DND-41 (cell line): ENCODE results near the gene ZNF488.

Source experiments
- ATAC-seq: fragments of 200-7000 bp; cut with Tn5 transposase; 3 replicates; pipeline ENCODE4 v1.9.1; 2021; ENCODE audit warnings: low read depth; ENCODE audit not compliant: insufficient read depth
- DNase-seq: peaks from one replicate; pipeline ENCODE4 v3.0.0-alpha.2; 2020
- H2AFZ ChIP-seq: 2 replicates; pipeline ENCODE4 v1.6.0; 2012; ENCODE audit warnings: low read depth, low read length
- H3K27ac ChIP-seq: 2 replicates; pipeline ENCODE4 v1.5.1; 2012; ENCODE audit warnings: low read length, inconsistent platforms
- H3K27me3 ChIP-seq: fragments of 200-600 bp; sonication (generic); 2 replicates; pipeline ENCODE4 v1.6.0; 2012; ENCODE audit warnings: low read length, mild to moderate bottlenecking, inconsistent platforms; ENCODE audit not compliant: insufficient read depth, poor library complexity
- H3K36me3 ChIP-seq: 2 replicates; pipeline ENCODE4 v1.5.1; 2012; ENCODE audit warnings: low read length, inconsistent platforms; ENCODE audit not compliant: insufficient read depth
- H3K4me1 ChIP-seq: 2 replicates; pipeline ENCODE4 v1.5.1; 2012; ENCODE audit warnings: mild to moderate bottlenecking, low read length; ENCODE audit not compliant: insufficient read depth
- H3K4me2 ChIP-seq: 2 replicates; pipeline ENCODE4 v1.6.0; 2012; ENCODE audit warnings: mild to moderate bottlenecking, moderate library complexity, low read length, inconsistent platforms; ENCODE audit not compliant: insufficient read depth
- H3K4me3 ChIP-seq, 2 experiments: fragments of 200-600 bp in 1 of 2; shearing (Covaris generic) in 1 of 2; 2 replicates each; pipeline ENCODE4 v1.5.1; 2012 to 2016; ENCODE audit warnings: inconsistent platforms in 2 of 2, low read length in 2 of 2, mild to moderate bottlenecking in 2 of 2, low read depth in 1 of 2, moderate library complexity in 1 of 2
- H3K79me2 ChIP-seq: 2 replicates; pipeline ENCODE4 v1.6.0; 2012; ENCODE audit warnings: low read length, inconsistent platforms; ENCODE audit not compliant: insufficient read depth
- H3K9ac ChIP-seq: 2 replicates; pipeline ENCODE4 v1.6.0; 2012; ENCODE audit warnings: low read depth, mild to moderate bottlenecking, inconsistent platforms, low read length, moderate library complexity
- H3K9me3 ChIP-seq: 2 replicates; pipeline ENCODE4 v1.5.1; 2012; ENCODE audit warnings: low read length, moderate library complexity, mild to moderate bottlenecking, inconsistent platforms; ENCODE audit not compliant: insufficient read depth, severe bottlenecking
- H4K20me1 ChIP-seq: 2 replicates; pipeline ENCODE4 v1.6.0; 2012; ENCODE audit warnings: low read length; ENCODE audit not compliant: insufficient read depth
- CTCF ChIP-seq: IDR thresholded peaks from 2 replicates; pipeline ENCODE4 v1.5.1; 2012; ENCODE audit warnings: borderline replicate concordance, low read length, moderate library complexity, mild to moderate bottlenecking; ENCODE audit not compliant: poor library complexity, severe bottlenecking; ENCODE audit errors: extremely low read depth
- EZH2 ChIP-seq: IDR thresholded peaks from 3 replicates; pipeline ENCODE4 v1.6.1; 2012; ENCODE audit warnings: borderline replicate concordance, low read depth, mild to moderate bottlenecking, moderate library complexity, low read length, inconsistent platforms; ENCODE audit not compliant: severe bottlenecking

The ZNF488 gene

DNA sequence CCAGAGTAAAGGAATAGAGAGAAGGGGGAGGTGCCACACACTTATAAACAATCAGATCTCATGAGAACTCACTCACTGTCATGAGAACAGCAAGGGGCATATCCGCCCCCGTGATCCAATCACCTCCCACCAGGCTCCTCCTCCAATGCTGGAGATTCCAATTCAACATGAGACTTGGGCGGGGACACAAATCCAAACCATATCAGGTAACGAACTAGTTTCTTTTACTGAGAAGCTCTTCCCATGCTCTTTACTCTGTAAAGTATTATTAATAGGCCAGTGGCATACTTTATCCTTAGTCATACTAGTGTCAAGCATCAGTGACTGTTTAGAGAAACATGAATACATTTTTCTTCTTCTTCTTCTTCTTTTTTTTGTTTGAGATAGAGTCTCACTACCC, 39.4 kb upstream of the ZNF488 start:
- no peaks in the 10 kb centered on the region for H3K27me3 ChIP-seq

GRCh38 chr10:47421057-47421952, 37.2 kb upstream of the ZNF488 start:
- no peak for TF ChIP-seq EZH2
- TF ChIP-seq CTCF: no peak
- Histone ChIP-seq H3K4me1 (no peaks in the 10 kb centered on the region), H3K27me3 (no peaks in the 10 kb centered on the region), H4K20me1 (no peaks in the 10 kb centered on the region), H3K27ac (no peak overlapping the region), H3K36me3 (no peaks in the 10 kb centered on the region), H3K4me2 (no peak overlapping the region), H3K9me3 (no peaks in the 10 kb centered on the region), H2AFZ (no peak overlapping the region), H3K4me3 (no peak overlapping the region), H3K9ac (no peak overlapping the region), H3K79me2 (no peaks in the 10 kb centered on the region)
- ATAC-seq (no peak), DNase-seq (no peak)

More for the DNA sequence above, 39.4 kb upstream of the ZNF488 start:
- no peaks in the 10 kb centered on the region for H4K20me1 ChIP-seq
- no peaks in the 10 kb centered on the region for H3K4me1 ChIP-seq
- ATAC-seq: no peak
- H3K27ac ChIP-seq: no peak overlapping the region
- no peak overlapping the region for H3K9ac ChIP-seq
- TF ChIP-seq EZH2: no peak
- H3K4me3 ChIP-seq: no peak overlapping the region
- DNase-seq: no peak
- no peaks in the 10 kb centered on the region for H3K79me2 ChIP-seq
- no peak overlapping the region for H2AFZ ChIP-seq
- no peaks in the 10 kb centered on the region for H3K36me3 ChIP-seq
- H3K4me2 ChIP-seq: no peak overlapping the region
- H3K9me3 ChIP-seq: no peaks in the 10 kb centered on the region

DNA sequence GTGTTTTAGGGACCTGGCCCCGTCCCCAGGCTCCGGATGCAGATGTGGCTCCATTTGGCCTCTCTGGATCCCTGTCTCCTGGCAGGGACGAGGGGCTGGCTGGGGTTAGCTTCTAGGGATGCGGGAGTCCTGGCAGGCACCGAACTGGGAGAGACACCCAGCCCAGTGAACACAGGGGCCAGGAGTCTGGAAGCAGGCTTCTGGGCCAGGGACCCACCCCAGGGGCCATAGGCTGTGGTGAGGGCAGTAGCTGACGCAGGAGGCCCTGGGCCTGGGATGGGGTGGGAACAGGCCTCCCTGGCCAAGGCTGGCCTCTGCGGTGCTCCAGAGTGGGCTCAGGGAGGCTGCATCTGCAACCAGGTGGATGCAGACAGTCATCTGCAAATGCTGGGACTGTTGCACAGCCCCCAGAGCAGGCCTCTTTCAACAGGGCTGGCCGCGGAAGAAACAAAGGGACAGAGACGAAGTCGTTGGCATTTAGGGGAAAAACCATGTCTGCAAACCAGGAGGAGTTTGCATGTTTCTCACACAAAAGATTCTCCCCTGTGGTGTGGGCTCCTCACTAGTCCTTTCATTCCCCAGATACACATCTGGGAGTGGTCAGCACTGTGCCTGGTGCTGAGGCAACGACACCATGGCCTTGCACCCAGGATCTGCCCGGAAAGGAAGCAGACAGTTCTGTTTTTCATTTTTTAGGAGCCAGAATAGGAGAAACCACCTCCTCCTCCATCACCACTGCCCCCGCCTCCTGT, 36.4 kb upstream of the ZNF488 start:
- Histone ChIP-seq H3K9me3 (no peaks in the 10 kb centered on the region), H3K79me2 (no peaks in the 10 kb centered on the region), H3K27me3 (no peaks in the 10 kb centered on the region), H4K20me1 (no peaks in the 10 kb centered on the region), H3K4me3 (no peak overlapping the region), H2AFZ (no peak overlapping the region), H3K36me3 (no peaks in the 10 kb centered on the region), H3K4me1 (no peaks in the 10 kb centered on the region), H3K9ac (no peak overlapping the region), H3K27ac (no peak overlapping the region), H3K4me2 (no peak overlapping the region)
- DNase-seq: no peak
- no peak for TF ChIP-seq CTCF
- TF ChIP-seq EZH2: no peak
- ATAC-seq: no peak

- Histone ChIP-seq H3K36me3 (no peaks in the 10 kb centered on the region), H3K27me3 (no peaks in the 10 kb centered on the region), H3K9me3 (no peaks in the 10 kb centered on the region), H3K4me2 (no peak overlapping the region), H3K4me3 (no peak overlapping the region), H3K9ac (no peak overlapping the region), H3K27ac (no peak overlapping the region), H2AFZ (no peak overlapping the region), H3K4me1 (no peaks in the 10 kb centered on the region), H4K20me1 (no peaks in the 10 kb centered on the region), H3K79me2 (no peaks in the 10 kb centered on the region)
- TF ChIP-seq EZH2: no peak
- TF ChIP-seq CTCF: no peak
- no peak for ATAC-seq
- no peak for DNase-seq
Observed at GRCh38 chr10:47419421-47419820, 35.3 kb upstream of the ZNF488 start.
